OCI-LY1 (cell line): ENCODE measurements around the gene STK31.
"Not testable (repeated sequence)": the region's sequence is repeated elsewhere in the genome, so short reads cannot be mapped to it uniquely, and the experiment has no call there.

Experiments
- H2AFZ ChIP-seq: fragments of 200-600 bp; sonication (generic), shearing (Covaris generic); 2 replicates; pipeline ENCODE4 v1.6.0; 2014; ENCODE audit warnings: antibody characterized with exemption, mild to moderate bottlenecking, low read length
- H3F3A ChIP-seq: fragments of 200-600 bp; sonication (generic), shearing (Covaris generic); 2 replicates; pipeline ENCODE4 v1.6.0; 2014; ENCODE audit warnings: mild to moderate bottlenecking, antibody characterized with exemption, low read length, moderate library complexity; ENCODE audit not compliant: insufficient read depth
- H3K27ac ChIP-seq: fragments of 200-600 bp; sonication (generic); 2 replicates; pipeline ENCODE4 v1.5.1; 2014; ENCODE audit warnings: low read length, mixed run types, mild to moderate bottlenecking, low read depth; ENCODE audit not compliant: poor library complexity, severe bottlenecking
- H3K27me3 ChIP-seq: fragments of 200-600 bp; sonication (generic); 2 replicates; pipeline ENCODE4 v1.6.0; 2014; ENCODE audit warnings: antibody characterized with exemption, mild to moderate bottlenecking, low read length, moderate library complexity; ENCODE audit not compliant: insufficient read depth
- H3K36me3 ChIP-seq: fragments of 200-600 bp; sonication (generic); 2 replicates; pipeline ENCODE4 v1.6.1; 2014; ENCODE audit warnings: mild to moderate bottlenecking, antibody characterized with exemption, low read length, moderate library complexity, mixed read lengths; ENCODE audit not compliant: insufficient read depth
- H3K4me1 ChIP-seq: fragments of 200-600 bp; sonication (generic); 2 replicates; pipeline ENCODE4 v1.5.1; 2014; ENCODE audit warnings: mild to moderate bottlenecking, low read length, moderate library complexity; ENCODE audit not compliant: insufficient read depth, severe bottlenecking
- H3K4me2 ChIP-seq: fragments of 200-600 bp; sonication (generic), shearing (Covaris generic); 2 replicates; pipeline ENCODE4 v1.6.1; 2014; ENCODE audit warnings: low read length
- H3K4me3 ChIP-seq: fragments of 200-600 bp; sonication (generic); 2 replicates; pipeline ENCODE4 v1.5.1; 2014; ENCODE audit warnings: low read length, low read depth, mild to moderate bottlenecking, mixed read lengths; ENCODE audit not compliant: poor library complexity, severe bottlenecking
- H3K79me2 ChIP-seq: fragments of 200-600 bp; shearing (Covaris generic); 2 replicates; pipeline ENCODE4 v1.6.1; 2016; ENCODE audit warnings: mixed run types, low read length, mixed read lengths; ENCODE audit not compliant: insufficient read depth
- H3K9ac ChIP-seq: fragments of 200-600 bp; sonication (generic), shearing (Covaris generic); 2 replicates; pipeline ENCODE4 v1.6.1; 2014; ENCODE audit warnings: mild to moderate bottlenecking, low read length, mixed read lengths
- H3K9me2 ChIP-seq: fragments of 200-600 bp; sonication (generic), shearing (Covaris generic); 2 replicates; pipeline ENCODE4 v1.6.1; 2014; ENCODE audit warnings: low read depth, mild to moderate bottlenecking, low read length, mixed read lengths
- H3K9me3 ChIP-seq: fragments of 200-600 bp; shearing (Covaris generic); 2 replicates; pipeline ENCODE4 v1.6.1; 2014; ENCODE audit warnings: low read length, mixed read lengths
- H4K20me1 ChIP-seq: fragments of 200-600 bp; sonication (generic), shearing (Covaris generic); 2 replicates; pipeline ENCODE4 v1.6.0; 2016; ENCODE audit warnings: mild to moderate bottlenecking, low read length; ENCODE audit not compliant: insufficient read depth
- CTCF ChIP-seq: fragments of 200-600 bp; sonication (generic), shearing (Covaris generic); IDR thresholded peaks from 2 replicates; pipeline ENCODE4 v1.5.1; 2017; ENCODE audit warnings: mild to moderate bottlenecking, antibody characterized with exemption, low read length, moderate library complexity, mixed read lengths
- EZH2 ChIP-seq: fragments of 200-600 bp; sonication (generic), shearing (Covaris generic); IDR thresholded peaks from 2 replicates; pipeline ENCODE4 v1.8.0; 2017; ENCODE audit warnings: borderline replicate concordance, mixed run types, mild to moderate bottlenecking, antibody characterized with exemption, low read length, moderate library complexity, mixed read lengths

Gene STK31

GRCh38 chr7:23864973-23865372 is 155.0 kb downstream of the STK31 start:
- Histone ChIP-seq H3K4me3 (no peak overlapping the region), H2AFZ (no peak overlapping the region), H3K9ac (no peak overlapping the region), H4K20me1 (no peaks in the 10 kb centered on the region), H3K79me2 (no peaks in the 10 kb centered on the region), H3K4me2 (no peak overlapping the region), H3K27ac (no peak overlapping the region), H3K9me3 (no peaks in the 10 kb centered on the region), H3F3A (0 out of 2 replicates have a peak, but pooled peaks cover 4% of the 10 kb centered on the region), H3K4me1 (no peaks in the 10 kb centered on the region), H3K36me3 (no peaks in the 10 kb centered on the region), H3K27me3 (no peaks in the 10 kb centered on the region), H3K9me2 (no peaks in the 10 kb centered on the region)
- TF ChIP-seq CTCF (no peak), EZH2 (no peak)

DNA sequence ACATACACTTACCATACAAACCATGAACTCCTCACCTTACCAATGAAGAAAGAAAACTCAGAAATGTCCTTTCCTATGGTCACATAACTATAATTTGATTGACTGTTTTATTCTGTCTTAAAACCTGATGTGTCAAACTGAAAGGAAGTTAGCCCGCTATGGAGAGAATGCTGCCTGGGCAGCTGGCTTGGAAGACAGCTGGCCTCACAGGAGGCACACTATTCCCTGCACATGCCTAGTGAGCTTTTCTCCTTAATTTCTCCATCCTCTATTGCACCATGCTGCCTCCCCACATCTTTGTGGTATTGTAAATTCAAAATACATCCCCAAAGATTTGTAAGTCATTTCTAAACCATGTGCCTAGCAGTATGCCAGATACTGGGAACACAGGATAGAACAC is 163.3 kb downstream of the STK31 start:
- H3K9me2 ChIP-seq: no peaks in the 10 kb centered on the region
- no peak overlapping the region for H3K4me3 ChIP-seq
- TF ChIP-seq EZH2 (no peak), CTCF (no peak)
- no peaks in the 10 kb centered on the region for H3K27me3 ChIP-seq
- H3K36me3 ChIP-seq: no peaks in the 10 kb centered on the region
- no peaks in the 10 kb centered on the region for H3K9me3 ChIP-seq
- H4K20me1 ChIP-seq: no peaks in the 10 kb centered on the region
- no peaks in the 10 kb centered on the region for H3K79me2 ChIP-seq
- no peaks in the 10 kb centered on the region for H3F3A ChIP-seq
- no peaks in the 10 kb centered on the region for H3K4me1 ChIP-seq
- H3K4me2 ChIP-seq: no peak overlapping the region
- H3K9ac ChIP-seq: no peak overlapping the region
- no peak overlapping the region for H2AFZ ChIP-seq
- no peak overlapping the region for H3K27ac ChIP-seq

GRCh38 chr7:23876526-23876925 is 166.5 kb downstream of the STK31 start:
- not testable (repeated sequence) for H3F3A ChIP-seq, H4K20me1 ChIP-seq, H3K4me3 ChIP-seq, H3K4me2 ChIP-seq, H3K4me1 ChIP-seq, H3K79me2 ChIP-seq, H3K9ac ChIP-seq, H3K27ac ChIP-seq, H3K9me2 ChIP-seq, H3K27me3 ChIP-seq, H3K9me3 ChIP-seq, H2AFZ ChIP-seq, H3K36me3 ChIP-seq
